K562 (cell line): Measurements from ENCODE around the gene HIVEP3. TPM values are rescaled to one million over a fixed set of nuclear protein-coding genes. Genes with fewer than 3 reads are reported as not detected.

ENCODE experiments used
- BRF2 ChIP-seq: IDR thresholded peaks from 3 replicates; pipeline ENCODE4 v1.6.1; 2011; ENCODE audit warnings: borderline replicate concordance, mild to moderate bottlenecking; ENCODE audit not compliant: insufficient read length, insufficient read depth
- GTF3C2 ChIP-seq: IDR thresholded peaks from 3 replicates; pipeline ENCODE4 v1.6.1; 2011; ENCODE audit warnings: borderline replicate concordance, mild to moderate bottlenecking, moderate library complexity; ENCODE audit not compliant: insufficient read length; ENCODE audit errors: extremely low read depth
- HNRNPH1 ChIP-seq: fragments of 200-400 bp; formaldehyde crosslinking; optimal IDR thresholded peaks from 2 replicates; pipeline ENCODE3; 2017; ENCODE audit warnings: low read depth, mild to moderate bottlenecking, low read length, moderate library complexity
- LEF1 ChIP-seq: fragments of 450-650 bp; IDR thresholded peaks from 2 replicates; pipeline ENCODE4 v1.6.1; 2016; ENCODE audit warnings: mild to moderate bottlenecking
- MTA2 ChIP-seq: fragments of 450-650 bp; IDR thresholded peaks from 2 replicates; pipeline ENCODE4 v1.6.1; 2016; ENCODE audit warnings: low read depth
- POLR3A ChIP-seq: IDR thresholded peaks from 2 replicates; pipeline ENCODE4 v1.6.1; 2011; ENCODE audit warnings: borderline replicate concordance, mild to moderate bottlenecking, moderate library complexity; ENCODE audit not compliant: insufficient read length, insufficient read depth; ENCODE audit errors: extremely low read depth
- SIX5 ChIP-seq, 2 experiments: IDR thresholded peaks; 2 replicates each; pipeline ENCODE4 v1.6.1; 2011; ENCODE audit warnings: low read length in 2 of 2, borderline replicate concordance in 1 of 2, low read depth in 1 of 2, mild to moderate bottlenecking in 1 of 2, moderate library complexity in 1 of 2; ENCODE audit not compliant: insufficient read depth in 1 of 2
- SUPT5H ChIP-seq: fragments of 450-650 bp; IDR thresholded peaks from 2 replicates; pipeline ENCODE4 v1.6.1; 2016
- ZNF318 ChIP-seq, 2 experiments: fragments of 450-650 bp; IDR thresholded peaks; 2 replicates each; pipeline ENCODE4 v1.6.1; 2016; ENCODE audit warnings: mild to moderate bottlenecking in 2 of 2, borderline replicate concordance in 1 of 2, low read depth in 1 of 2, moderate library complexity in 1 of 2
- polyA plus RNA-seq, 8 experiments: library from polyadenylated mRNA; depleted of rRNA in 4 of 8; stranded (reverse) in 5 of 8; unstranded in 3 of 8; fragments of >200 nt; fragmentation: Nextera tagmentation in 2 of 8; fragmentation: Illumina TruSeq in 1 of 8; extraction: Ambion mirVana in 2 of 8; extraction: Trizol in 1 of 8; gene quantifications; 2 replicates each; pipeline versions ENCODE4 v1.2.1 to v1.2.3, GENCODE V29; 2011 to 2014; ENCODE audit warnings: inconsistent platforms in 1 of 8, missing spikeins in 1 of 8
- total RNA-seq, 7 experiments: library from RNA; depleted of rRNA in 6 of 7; stranded (reverse); fragments of >200 nt in 6 of 7; fragmentation: Illumina TruSeq in 2 of 7; extraction: Trizol in 2 of 7; gene quantifications; 2 replicates each; pipeline versions ENCODE4 v1.2.1 to v1.2.3, GENCODE V29; 2011 to 2021; ENCODE audit warnings: low replicate concordance in 1 of 7

The HIVEP3 gene
- total and polyA plus RNA-seq, 9 of the 15 experiments (the other 6 are each of a cell fraction or from before 2014, with no cell fraction given): 0.09 to 0.58 (median 0.34) TPM; not detected in 1

- no peak for TF ChIP-seq ZNF318 (IDR thresholded peaks at IDR 0.05; ENCODE audit: borderline replicate concordance in 1 of 2, low read depth in 1 of 2)
- TF ChIP-seq MTA2: no peak
- no peak for TF ChIP-seq SIX5 (IDR thresholded peaks at IDR 0.05; ENCODE audit: borderline replicate concordance in 1 of 2, insufficient read depth in 1 of 2, low read depth in 1 of 2, low read length in 2 of 2)
- no peak for TF ChIP-seq BRF2
- TF ChIP-seq SUPT5H: no peak
- no peak for TF ChIP-seq POLR3A
- no peak for TF ChIP-seq LEF1
- no peak for TF ChIP-seq HNRNPH1
- no peak for TF ChIP-seq GTF3C2
Observed at GRCh38 chr1:41683681-41684500, 234.8 kb downstream of the HIVEP3 start (continued).
